Testis (tissue), 2 donors: ENCODE data around the gene MAP6.
A peak's percentile ranks its signal among the peaks of the same experiment; 100 is the strongest.

Experiments used
- POLR2A ChIP-seq: fragments of 450-650 bp; IDR thresholded peaks from one replicate; pipeline ENCODE4 v1.6.1; 2017; ENCODE audit warnings: antibody characterized with exemption, mild to moderate bottlenecking, moderate library complexity
- TF ChIP-seq, protein P1 (sequence below), 3 experiments: fragments of 450-650 bp in 2 of 3; fragments of 200-600 bp in 1 of 3; sonication (generic) in 1 of 3; IDR thresholded peaks; one replicate each; pipeline ENCODE4 v1.5.1; 2016 to 2019; ENCODE audit warnings: antibody characterized with exemption in 3 of 3, mild to moderate bottlenecking in 2 of 3, moderate library complexity in 1 of 3

DNA sequence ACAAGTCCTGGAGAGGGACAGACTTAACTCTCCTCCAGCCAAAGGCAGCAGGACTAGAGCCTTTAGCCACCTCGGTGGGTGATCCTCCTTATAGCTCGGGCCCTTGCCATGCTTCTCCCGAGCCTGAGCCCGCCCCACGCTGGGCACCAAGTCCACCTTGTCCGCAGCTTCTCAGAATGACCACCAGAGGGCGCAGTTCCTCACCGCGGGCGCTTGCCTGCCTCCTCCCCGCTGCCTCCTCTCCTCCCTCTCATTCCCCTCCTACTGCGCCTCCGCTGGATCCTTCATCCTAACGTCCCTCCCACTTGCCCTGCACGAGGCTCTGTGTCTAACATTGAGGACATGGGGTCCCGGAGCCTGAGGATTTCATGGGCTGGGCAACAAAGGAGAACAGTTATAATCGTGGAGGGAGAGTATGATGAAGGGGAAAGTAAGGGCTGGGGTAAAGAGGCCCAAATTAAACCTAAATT lies 37.5 kb upstream of the MAP6 start:
- TF ChIP-seq, protein P1, sequence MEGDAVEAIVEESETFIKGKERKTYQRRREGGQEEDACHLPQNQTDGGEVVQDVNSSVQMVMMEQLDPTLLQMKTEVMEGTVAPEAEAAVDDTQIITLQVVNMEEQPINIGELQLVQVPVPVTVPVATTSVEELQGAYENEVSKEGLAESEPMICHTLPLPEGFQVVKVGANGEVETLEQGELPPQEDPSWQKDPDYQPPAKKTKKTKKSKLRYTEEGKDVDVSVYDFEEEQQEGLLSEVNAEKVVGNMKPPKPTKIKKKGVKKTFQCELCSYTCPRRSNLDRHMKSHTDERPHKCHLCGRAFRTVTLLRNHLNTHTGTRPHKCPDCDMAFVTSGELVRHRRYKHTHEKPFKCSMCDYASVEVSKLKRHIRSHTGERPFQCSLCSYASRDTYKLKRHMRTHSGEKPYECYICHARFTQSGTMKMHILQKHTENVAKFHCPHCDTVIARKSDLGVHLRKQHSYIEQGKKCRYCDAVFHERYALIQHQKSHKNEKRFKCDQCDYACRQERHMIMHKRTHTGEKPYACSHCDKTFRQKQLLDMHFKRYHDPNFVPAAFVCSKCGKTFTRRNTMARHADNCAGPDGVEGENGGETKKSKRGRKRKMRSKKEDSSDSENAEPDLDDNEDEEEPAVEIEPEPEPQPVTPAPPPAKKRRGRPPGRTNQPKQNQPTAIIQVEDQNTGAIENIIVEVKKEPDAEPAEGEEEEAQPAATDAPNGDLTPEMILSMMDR (IDR thresholded peaks at IDR 0.05), result peak; percentile 88 to 94 (median 91)
- no peak for TF ChIP-seq POLR2A
